HG03135 (cell line): ENCODE measurements around the gene DNAAF8.
"Not testable (repeated sequence)": the region's sequence is repeated elsewhere in the genome, so short reads cannot be mapped to it uniquely, and the experiment has no call there.

ENCODE experiments used
- ATAC-seq: cut with Tn5 transposase; IDR thresholded peaks from one replicate; pipeline ENCODE4 v1.9.1; 2021; ENCODE audit warnings: mild to moderate bottlenecking, moderate library complexity; ENCODE audit not compliant: unreplicated experiment

DNAAF8 gene

GRCh38 chr16:4776141-4776705, 41.9 kb downstream of the DNAAF8 start:
- no peak for ATAC-seq

- no peak for ATAC-seq
These were observed 43.2 kb downstream of the DNAAF8 start for GRCh38 chr16:4777339-4778049.

DNA sequence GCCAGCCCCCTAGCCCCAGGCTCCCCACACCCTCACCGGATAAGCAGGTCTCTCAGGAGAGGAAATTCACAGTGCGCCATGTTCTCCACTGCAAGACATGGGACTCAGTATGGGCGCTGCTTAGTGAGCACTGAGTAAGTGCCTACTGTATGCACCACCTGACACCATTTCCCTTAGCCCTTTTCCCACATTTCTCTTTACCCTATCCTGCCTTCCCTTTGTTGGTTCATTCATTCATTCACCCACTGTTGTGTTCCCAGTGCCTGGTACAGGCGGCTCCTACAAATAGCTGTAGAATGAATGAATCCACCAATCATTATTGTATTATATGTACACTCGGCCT, 43.7 kb downstream of the DNAAF8 start:
- ATAC-seq, result no peak

DNA sequence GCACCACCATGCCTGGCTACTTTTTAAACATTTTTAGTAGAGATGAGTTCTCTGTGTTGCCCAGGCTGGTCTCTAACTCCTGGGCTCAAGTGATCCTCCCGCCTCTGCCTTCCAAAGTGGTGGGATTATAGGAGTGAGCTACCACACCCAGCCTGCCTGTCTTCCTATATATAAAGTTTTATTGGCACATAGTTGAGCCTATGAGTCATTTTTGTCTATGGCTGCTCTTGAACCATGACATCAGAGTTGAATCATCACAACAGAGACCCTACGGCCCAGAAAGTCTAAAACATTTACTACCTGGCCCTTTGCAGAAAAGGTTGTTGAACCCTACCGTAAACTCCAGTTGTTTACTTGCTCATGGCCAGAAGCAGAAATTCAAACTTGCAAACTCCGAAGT, 45.9 kb downstream of the DNAAF8 start:
- ATAC-seq, result no peak

- ATAC-seq, result no peak
These were observed 49.1 kb downstream of the DNAAF8 start for GRCh38 chr16:4783251-4783950.

DNA sequence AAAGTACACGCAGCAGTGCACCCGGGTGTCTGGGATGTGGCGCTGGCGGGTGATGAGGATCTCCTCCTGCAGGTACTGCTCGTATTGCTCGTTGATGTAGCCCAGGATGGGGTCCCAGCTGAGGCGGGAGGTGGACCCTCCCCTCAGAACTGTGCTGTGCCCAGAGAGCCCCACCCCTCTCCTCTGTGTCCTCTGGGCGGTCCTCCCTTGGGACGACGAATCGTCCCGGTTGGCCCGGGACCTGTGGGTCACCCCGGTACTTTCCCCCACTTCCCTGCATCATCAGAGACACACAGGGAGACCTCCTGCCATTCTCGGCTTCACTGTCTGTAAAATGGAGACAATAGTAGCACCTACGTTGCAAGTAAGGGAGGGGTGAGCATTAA, 49.6 kb downstream of the DNAAF8 start:
- no peak for ATAC-seq

DNA sequence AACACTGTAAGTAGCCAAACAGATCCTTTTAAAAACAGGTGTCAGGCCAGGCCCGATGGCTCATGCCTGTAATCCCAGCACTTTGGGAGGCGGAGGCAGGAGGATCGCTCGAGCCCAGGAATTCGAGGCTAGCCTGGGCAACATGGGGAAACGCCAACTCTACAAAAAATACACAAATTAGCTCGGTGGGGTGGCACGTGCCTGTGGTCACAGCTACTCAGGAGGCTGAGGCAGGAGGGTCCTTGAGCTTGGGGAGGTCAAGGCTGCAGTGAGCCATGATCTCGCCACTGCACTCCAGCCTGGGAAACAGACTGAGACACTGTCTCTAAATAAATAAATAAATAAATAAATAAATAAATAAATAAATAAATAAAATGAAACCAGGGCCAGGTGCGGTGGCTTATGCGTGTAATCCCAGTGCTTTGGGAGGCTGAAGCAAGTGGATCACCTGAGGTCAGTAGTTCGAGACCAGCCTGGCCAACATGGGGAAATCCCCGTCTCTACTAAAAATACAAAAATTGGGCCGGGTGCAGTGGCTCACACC, 50.2 kb downstream of the DNAAF8 start:
- not testable (repeated sequence) for ATAC-seq

DNA sequence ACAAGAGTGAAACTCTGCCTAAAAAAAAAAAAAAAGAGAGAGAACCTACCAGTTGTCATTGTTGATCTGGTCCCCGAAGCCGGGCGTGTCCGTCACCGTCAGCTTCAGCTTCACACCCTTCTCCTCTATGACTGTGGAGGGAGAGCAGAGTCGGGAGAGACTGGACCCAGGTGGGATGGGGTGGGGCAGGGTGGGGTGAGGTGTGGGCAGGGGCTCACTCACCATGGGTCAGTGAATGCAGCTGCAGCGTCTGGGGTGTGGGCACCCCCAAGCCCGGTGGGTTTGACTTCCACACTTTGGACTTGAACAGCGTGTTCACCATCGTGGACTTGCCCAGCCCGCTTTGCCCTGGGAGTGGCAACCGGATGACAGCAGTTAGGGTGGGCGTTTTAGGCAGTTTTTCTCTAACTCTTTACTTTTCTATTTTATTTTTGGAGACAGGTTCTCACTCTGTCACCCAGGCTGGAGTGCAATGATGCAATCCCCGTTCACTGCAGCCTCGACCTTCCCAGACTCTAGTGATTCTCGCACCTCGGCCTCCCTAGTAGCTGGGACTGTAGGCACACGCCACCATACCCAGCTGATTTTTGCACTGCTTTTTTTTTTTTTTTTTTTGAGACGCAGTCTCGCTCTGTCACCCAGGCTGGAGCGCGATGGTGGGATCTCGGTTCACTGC, 51.6 kb downstream of the DNAAF8 start:
- no peak for ATAC-seq

GRCh38 chr16:4787068-4787467, 52.7 kb downstream of the DNAAF8 start:
- no peak for ATAC-seq

DNA sequence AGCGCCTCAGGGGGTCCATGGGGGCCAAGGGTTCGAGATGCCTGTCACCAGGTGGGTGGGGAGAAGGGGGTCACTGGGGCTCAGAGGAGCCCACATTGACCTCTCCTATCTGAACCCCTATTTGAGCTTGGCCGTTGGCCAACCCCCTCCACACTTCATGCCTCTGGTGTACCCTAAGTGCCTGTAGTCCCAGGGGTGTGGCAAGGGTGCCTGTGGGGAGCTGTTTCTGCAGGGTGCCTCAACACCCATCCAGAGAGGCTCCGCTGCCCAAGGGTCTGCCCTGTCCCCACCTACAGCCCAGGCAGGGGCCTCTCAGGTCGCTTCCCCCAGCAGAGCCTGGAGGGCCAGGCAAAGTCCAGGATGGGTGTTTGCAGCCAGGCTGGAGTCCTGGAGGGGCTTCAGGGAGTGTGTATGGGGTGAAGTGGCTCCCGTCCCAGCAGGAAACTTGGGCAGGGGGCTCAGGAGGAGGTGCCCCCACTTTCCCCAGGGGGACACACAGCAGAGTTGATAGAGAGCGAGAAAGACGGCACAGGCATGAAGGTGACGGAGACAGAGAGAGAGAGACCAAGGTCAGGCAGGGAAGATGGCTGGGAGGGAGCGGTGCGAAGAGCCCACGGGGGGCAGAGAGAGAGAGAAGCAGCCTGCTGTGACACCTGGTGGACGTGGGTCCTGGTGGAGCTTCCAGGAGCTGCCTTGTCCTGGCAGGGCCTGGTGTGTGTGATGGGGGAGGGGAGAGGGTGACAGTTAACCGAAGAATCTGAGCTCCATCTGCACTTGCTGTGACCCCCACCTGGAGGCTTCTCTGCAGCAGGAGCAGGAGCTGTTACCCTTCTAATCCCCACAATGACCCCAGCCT, 53.5 kb downstream of the DNAAF8 start, which contains the start of gene SEPTIN12:
SEPTIN12 (minus strand) TSS at position 719 of the 856 bp plus-strand sequence; CDS start at position 19, 700 bp downstream.
- ATAC-seq, result no peak

- no peak for ATAC-seq
These were observed 54.2 kb downstream of the DNAAF8 start for GRCh38 chr16:4788489-4788889.

DNA sequence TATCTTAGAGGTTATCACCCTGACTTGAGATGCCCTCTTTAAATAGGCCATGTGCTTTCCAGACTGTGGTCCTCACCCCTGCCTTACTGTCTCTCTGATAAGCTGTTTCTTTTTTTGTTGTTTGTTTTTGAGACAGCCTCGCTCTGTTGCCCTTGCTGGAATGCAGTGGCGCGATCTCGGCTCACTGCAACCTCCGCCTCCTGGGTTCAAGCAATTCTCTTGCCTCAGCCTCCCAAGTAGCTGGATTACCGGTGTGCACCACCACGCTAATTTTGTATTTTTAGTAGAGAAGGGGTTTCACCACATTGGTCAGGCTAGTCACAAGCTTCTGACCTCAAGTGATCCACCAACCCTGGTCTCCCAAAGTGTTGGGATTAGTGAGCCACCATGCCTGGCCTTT, 54.6 kb downstream of the DNAAF8 start:
- no peak for ATAC-seq

DNA sequence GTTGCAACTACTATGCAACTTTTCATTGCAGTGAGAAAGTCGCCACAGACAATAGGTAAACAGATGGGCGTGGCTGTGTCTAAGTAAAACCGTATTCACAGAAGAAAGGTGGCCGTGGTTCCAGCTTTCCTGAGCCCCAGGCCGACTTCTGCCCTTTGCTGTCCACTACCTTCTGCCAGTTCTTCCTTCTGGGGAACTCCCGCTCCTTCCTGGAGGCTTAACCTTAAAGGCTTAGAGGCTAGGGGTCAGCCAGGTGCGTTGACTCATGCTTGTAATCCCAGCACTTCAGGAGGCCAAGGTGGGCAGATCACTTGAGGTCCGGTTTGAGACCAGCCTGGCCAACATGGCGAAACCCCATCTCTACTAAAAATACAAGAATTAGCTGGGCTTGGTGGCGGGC, 55.9 kb downstream of the DNAAF8 start:
- no peak for ATAC-seq

DNA sequence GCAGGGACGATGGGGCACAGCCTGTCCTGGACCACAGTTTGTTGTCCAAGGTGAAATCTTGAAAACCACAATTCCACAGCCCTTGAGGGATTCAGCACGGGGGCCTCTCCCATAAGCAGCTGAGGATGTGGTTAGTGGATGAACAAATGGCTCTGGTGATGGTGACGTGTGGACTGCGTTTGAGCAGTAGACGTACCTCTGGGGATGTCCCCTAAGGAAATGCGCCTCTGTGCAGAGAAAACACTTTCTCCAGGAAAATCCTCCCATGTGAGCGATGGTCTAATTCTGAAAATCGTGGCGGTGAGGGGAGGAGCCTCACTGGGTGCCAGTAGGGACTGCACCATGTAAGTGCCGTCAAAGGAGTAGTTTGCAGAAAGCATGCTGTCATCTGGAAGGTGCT, 56.5 kb downstream of the DNAAF8 start:
- no peak for ATAC-seq

DNA sequence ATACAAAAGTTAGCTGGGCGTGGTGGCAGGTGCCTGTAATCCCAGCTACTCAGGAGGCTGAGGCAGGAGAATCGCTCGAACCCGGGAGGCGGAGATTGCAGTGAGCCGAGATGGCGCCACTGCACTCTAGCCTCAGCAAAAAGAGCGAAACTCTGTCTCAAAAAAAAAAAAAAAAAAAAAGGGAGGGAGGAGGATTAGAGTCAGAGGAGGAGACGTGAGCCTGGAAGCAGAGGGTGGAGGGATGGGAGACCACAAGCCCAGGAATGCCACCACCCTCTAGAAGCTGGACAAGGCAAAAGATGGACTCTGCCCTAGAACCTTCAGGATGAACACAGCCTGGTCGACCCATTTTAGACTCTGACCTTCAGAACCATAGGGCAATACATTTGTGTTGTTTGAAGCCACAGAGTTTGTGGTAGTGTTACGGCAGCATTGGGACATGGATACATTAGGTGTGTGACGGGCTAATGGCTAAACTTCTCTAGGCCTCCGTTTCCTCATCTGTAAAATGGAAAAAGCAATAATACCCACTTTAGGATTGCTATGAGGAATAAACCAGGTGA, 58.7 kb downstream of the DNAAF8 start:
- no peak for ATAC-seq

DNA sequence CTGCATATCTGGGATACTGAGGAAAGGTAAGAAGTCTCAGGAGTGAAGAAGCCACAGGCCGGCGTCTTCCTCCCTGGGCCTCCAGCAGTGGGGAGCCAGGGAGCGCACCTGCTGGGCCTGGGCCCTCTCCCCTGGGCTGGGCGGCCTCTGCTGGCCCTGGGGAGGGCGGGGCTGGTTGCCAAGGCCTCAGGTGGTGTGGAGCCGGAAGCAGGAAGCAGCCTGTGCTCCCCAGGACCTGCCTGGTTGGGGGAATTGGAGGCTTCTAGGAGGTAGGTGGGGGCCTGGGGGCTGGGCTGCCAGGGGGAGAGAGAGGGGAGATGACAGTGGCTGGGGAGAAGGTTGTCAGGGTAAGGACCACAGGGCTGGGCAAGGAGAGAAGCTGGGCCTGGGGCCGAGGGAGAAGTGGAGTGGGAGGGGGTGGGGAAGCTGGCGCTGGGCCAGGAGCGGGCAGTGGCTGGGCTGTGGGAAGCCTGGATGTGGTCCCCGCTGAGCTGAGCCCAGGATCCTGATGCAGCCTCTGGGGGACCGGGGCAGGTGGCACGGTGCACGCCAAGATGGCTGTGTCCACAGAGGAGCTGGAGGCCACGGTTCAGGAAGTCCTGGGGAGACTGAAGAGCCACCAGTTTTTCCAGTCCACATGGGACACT, 61.0 kb downstream of the DNAAF8 start, which contains the start of gene SMIM22:
SMIM22 (plus strand) TSS at position 189 of the 647 bp plus-strand sequence; CDS start at position 555, 366 bp downstream.
- no peak for ATAC-seq

- no peak for ATAC-seq
These were observed 61.7 kb downstream of the DNAAF8 start for GRCh38 chr16:4795828-4796572.

DNA sequence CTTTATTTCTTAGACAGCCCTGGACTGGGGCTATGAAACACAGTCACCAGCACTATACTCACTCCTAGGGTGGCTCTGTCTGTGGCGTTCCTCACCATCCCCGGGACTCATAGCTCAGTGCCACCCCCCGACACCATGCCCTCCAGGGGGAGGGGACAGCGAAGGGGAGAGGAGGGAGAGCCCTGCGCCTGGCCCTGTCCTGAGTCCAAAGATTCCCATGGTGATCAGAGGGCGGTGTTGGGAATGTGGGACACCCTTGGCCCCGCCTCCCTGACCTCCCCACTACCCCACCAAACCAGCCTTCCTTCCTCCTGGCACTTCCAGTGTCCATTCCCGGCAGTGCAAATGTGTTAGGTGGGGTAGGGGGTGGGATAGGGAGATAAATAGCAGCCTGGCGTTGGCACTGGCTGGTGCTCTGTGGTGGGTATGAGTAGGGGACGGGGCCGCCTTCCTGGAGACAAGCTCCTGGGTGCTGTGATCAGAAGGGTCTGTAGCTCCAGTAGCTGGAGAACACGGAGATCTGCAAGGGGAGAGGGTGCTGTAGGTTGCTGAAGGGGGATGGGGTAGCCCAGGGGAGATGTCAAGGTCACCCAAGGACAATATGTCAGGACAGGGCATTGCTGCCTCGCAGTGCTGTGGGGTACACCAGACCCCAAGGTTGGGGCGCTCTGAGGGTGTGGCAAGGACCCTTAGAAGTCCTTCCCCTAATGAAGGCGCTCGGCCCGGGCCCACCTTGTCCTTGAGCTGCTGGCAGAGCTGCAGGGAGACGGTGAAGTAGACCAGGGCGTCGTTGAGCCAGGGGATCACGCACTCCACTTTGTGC, 62.9 kb downstream of the DNAAF8 start:
- no peak for ATAC-seq
